ENCODE measurements around the gene MRPL12. TPM values are rescaled to one million over a fixed set of nuclear protein-coding genes. Genes with fewer than 3 reads are reported as not detected.

The MRPL12 gene
- total RNA-seq, 1 experiment from 2014 or later: 140 TPM

- Histone ChIP-seq H3K9ac (ENCODE audit: extremely low read depth, insufficient read length, low read length) (no peak overlapping the region), H3K79me2 (ENCODE audit: insufficient read depth, low read length) (peaks cover 4% of the 10 kb centered on the region; the same call in 1 of the 2 replicates), H4K8ac (replicated peaks; ENCODE audit: insufficient read length, low read depth, low read length) (no peak overlapping the region), H2BK5ac (ENCODE audit: insufficient read length, low read length) (no peak overlapping the region), H2AFZ (ENCODE audit: low read length) (no peak overlapping the region), H3K23ac (ENCODE audit: insufficient read length, low read depth, low read length) (no peak overlapping the region), H3K56ac (ENCODE audit: insufficient read length, low read depth, low read length) (no peak overlapping the region), H3K4ac (ENCODE audit: low read depth, low read length) (no peak overlapping the region), H3K9me3 (ENCODE audit: control insufficient read depth, low read depth, low read length) (no peaks in the 10 kb centered on the region), H3T11ph (ENCODE audit: low read length) (no peak overlapping the region), H4K91ac (ENCODE audit: insufficient read length, low read depth, low read length) (no peak overlapping the region), H4K20me1 (ENCODE audit: control insufficient read depth, insufficient read depth, insufficient read length) (no peaks in the 10 kb centered on the region), H2BK120ac (ENCODE audit: low read depth, low read length, poor library complexity, severe bottlenecking) (no peak overlapping the region), H2AK5ac (ENCODE audit: insufficient read length, low read length) (no peak overlapping the region), H3K27me3 (ENCODE audit: insufficient read depth, low read length) (no peaks in the 10 kb centered on the region), H3K23me2 (ENCODE audit: insufficient read length, low read depth, low read length, poor library complexity, severe bottlenecking) (no peaks in the 10 kb centered on the region), H2BK15ac (ENCODE audit: low read depth, low read length) (no peak overlapping the region), H4K5ac (ENCODE audit: insufficient read length, low read depth, low read length) (no peak overlapping the region), H3K4me1 (ENCODE audit: insufficient read depth, low read length) (no peaks in the 10 kb centered on the region), H3K14ac (ENCODE audit: insufficient read depth, low read length) (no peak overlapping the region), H2BK12ac (ENCODE audit: insufficient read length, low read depth, low read length) (no peak overlapping the region), H3K79me1 (ENCODE audit: insufficient read depth, low read depth, low read length, poor library complexity, severe bottlenecking) (peaks cover 10% of the 10 kb centered on the region), H3K27ac (ENCODE audit: insufficient read length, low read depth, low read length) (no peak overlapping the region), H2BK20ac (ENCODE audit: low read depth, low read length, poor library complexity, severe bottlenecking) (no peak overlapping the region), H3K4me2 (ENCODE audit: insufficient read depth, insufficient read length, low read length) (no peak overlapping the region), H3K18ac (ENCODE audit: insufficient read length, low read depth, low read length) (no peak overlapping the region)
- H3K4me3 Mint-ChIP-seq: no peak overlapping the region
- peaks cover 41 to 71% (median 68%) of the 10 kb centered on the region in 3 experiments; a peak in 6 of 7 replicates for H3K36me3 Mint-ChIP-seq (ENCODE audit: insufficient read depth in 1 of 3, low read depth in 3 of 3)
- TF ChIP-seq, protein P1, sequence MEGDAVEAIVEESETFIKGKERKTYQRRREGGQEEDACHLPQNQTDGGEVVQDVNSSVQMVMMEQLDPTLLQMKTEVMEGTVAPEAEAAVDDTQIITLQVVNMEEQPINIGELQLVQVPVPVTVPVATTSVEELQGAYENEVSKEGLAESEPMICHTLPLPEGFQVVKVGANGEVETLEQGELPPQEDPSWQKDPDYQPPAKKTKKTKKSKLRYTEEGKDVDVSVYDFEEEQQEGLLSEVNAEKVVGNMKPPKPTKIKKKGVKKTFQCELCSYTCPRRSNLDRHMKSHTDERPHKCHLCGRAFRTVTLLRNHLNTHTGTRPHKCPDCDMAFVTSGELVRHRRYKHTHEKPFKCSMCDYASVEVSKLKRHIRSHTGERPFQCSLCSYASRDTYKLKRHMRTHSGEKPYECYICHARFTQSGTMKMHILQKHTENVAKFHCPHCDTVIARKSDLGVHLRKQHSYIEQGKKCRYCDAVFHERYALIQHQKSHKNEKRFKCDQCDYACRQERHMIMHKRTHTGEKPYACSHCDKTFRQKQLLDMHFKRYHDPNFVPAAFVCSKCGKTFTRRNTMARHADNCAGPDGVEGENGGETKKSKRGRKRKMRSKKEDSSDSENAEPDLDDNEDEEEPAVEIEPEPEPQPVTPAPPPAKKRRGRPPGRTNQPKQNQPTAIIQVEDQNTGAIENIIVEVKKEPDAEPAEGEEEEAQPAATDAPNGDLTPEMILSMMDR (conservative IDR thresholded peaks at IDR 0.05): no peak
- H3K9me3 Mint-ChIP-seq: no peaks in the 10 kb centered on the region
- DNase-seq: no peak
- no CpG with 5 or more reads among the region's 18 CpGs for WGBS (ENCODE audit: extremely low coverage, insufficient read length, low lambda C conversion rate)
- H3K4me1 Mint-ChIP-seq: peaks cover 8 to 11% of the 10 kb centered on the region in 2 experiments
- no peak overlapping the region for H3K27ac Mint-ChIP-seq
- H3K27me3 Mint-ChIP-seq (ENCODE audit: low read depth): no peaks in the 10 kb centered on the region; the same call in 1 of the 2 replicates
Measured at GRCh38 chr17:81672504-81672903, 30.7 kb upstream of the MRPL12 start.

Data from H9 (cell line).